HepG2 (cell line): ENCODE measurements around the gene WDR59. TPM values are rescaled to one million over a fixed set of nuclear protein-coding genes. Genes with fewer than 3 reads are reported as not detected.

Source experiments
- ARNTL ChIP-seq: sonication (generic); formaldehyde crosslinking; IDR thresholded peaks from 2 replicates; pipeline ENCODE4 v1.4.0; 2020; ENCODE audit warnings: mild to moderate bottlenecking, missing genetic modification reagents
- CEBPB ChIP-seq: IDR thresholded peaks from 2 replicates; pipeline ENCODE4 v1.6.1; 2011; ENCODE audit warnings: low read depth, low read length, improper control_type of control experiment, borderline replicate concordance
- KAT8 ChIP-seq: IDR thresholded peaks from 2 replicates; pipeline ENCODE4 v1.6.1; 2016; ENCODE audit warnings: missing genetic modification reagents, missing compliant biosample characterization
- PHF21A ChIP-seq: sonication (generic); formaldehyde crosslinking; IDR thresholded peaks from 2 replicates; pipeline ENCODE4 v1.5.0; 2020; ENCODE audit warnings: mild to moderate bottlenecking, missing genetic modification reagents
- POGZ ChIP-seq: sonication (generic); formaldehyde crosslinking; IDR thresholded peaks from 2 replicates; pipeline ENCODE4 v1.4.0; 2020; ENCODE audit warnings: mild to moderate bottlenecking, missing genetic modification reagents
- RCOR2 ChIP-seq: IDR thresholded peaks from 2 replicates; pipeline ENCODE4 v1.6.1; 2016; ENCODE audit warnings: missing biosample characterization, missing genetic modification reagents
- SALL1 ChIP-seq: sonication (generic); formaldehyde crosslinking; IDR thresholded peaks from 2 replicates; pipeline ENCODE4 v1.8.0; 2022; ENCODE audit warnings: mild to moderate bottlenecking, missing genetic modification reagents
- TRIM24 ChIP-seq: sonication (generic); formaldehyde crosslinking; IDR thresholded peaks from 2 replicates; pipeline ENCODE4 v1.8.0; 2022; ENCODE audit warnings: mild to moderate bottlenecking, missing genetic modification reagents
- ZFY ChIP-seq: sonication (generic); formaldehyde crosslinking; IDR thresholded peaks from 2 replicates; pipeline ENCODE4 v1.4.0; 2020; ENCODE audit warnings: missing genetic modification reagents
- ZMYM3 ChIP-seq: sonication (generic); formaldehyde crosslinking; IDR thresholded peaks from 2 replicates; pipeline ENCODE4 v1.5.1; 2020; ENCODE audit warnings: mild to moderate bottlenecking, missing genetic modification reagents
- ZMYM4 ChIP-seq: sonication (generic); formaldehyde crosslinking; IDR thresholded peaks from 2 replicates; pipeline ENCODE4 v1.8.1; 2023; ENCODE audit warnings: mild to moderate bottlenecking, missing genetic modification reagents
- ZNF343 ChIP-seq: sonication (generic); formaldehyde crosslinking; IDR thresholded peaks from 2 replicates; pipeline ENCODE4 v1.4.0; 2020; ENCODE audit warnings: mild to moderate bottlenecking, missing genetic modification reagents
- polyA plus RNA-seq, 8 experiments: library from polyadenylated mRNA; depleted of rRNA in 3 of 8; stranded (reverse) in 7 of 8; unstranded in 1 of 8; fragments of >200 nt; fragmentation: Illumina TruSeq in 4 of 8; extraction: Trizol in 4 of 8; gene quantifications; 2 replicates each; pipeline versions ENCODE4 v1.2.1 to v1.2.3, GENCODE V29; 2011 to 2016; ENCODE audit warnings: low read depth in 4 of 8, missing spikeins in 1 of 8, mixed read lengths in 1 of 8; ENCODE audit not compliant: insufficient read depth in 1 of 8
- total RNA-seq, 5 experiments: library from RNA; depleted of rRNA; stranded (reverse); fragments of >200 nt; fragmentation: Illumina TruSeq; extraction: Trizol; gene quantifications; 2 replicates each; pipeline ENCODE4 v1.2.3, GENCODE V29; 2016; ENCODE audit warnings: low read depth in 1 of 5
- TF ChIP-seq, protein P1 (sequence below): IDR thresholded peaks from 2 replicates; pipeline ENCODE4 v1.6.1; 2016; ENCODE audit warnings: mild to moderate bottlenecking
- TF ChIP-seq, protein P2 (sequence below): sonication (generic); formaldehyde crosslinking; IDR thresholded peaks from 2 replicates; pipeline ENCODE4 v1.5.1; 2020; ENCODE audit warnings: mild to moderate bottlenecking, missing genetic modification reagents, moderate library complexity
- TF ChIP-seq, protein P3 (sequence below): sonication (generic); formaldehyde crosslinking; IDR thresholded peaks from 2 replicates; pipeline ENCODE4 v1.4.0; 2020; ENCODE audit warnings: mild to moderate bottlenecking, missing genetic modification reagents, borderline replicate concordance

WDR59 gene
- total and polyA plus RNA-seq, 2 of the 13 experiments (the other 11 are each of a cell fraction or from before 2014, with no cell fraction given), result 65.2 to 306 TPM

DNA sequence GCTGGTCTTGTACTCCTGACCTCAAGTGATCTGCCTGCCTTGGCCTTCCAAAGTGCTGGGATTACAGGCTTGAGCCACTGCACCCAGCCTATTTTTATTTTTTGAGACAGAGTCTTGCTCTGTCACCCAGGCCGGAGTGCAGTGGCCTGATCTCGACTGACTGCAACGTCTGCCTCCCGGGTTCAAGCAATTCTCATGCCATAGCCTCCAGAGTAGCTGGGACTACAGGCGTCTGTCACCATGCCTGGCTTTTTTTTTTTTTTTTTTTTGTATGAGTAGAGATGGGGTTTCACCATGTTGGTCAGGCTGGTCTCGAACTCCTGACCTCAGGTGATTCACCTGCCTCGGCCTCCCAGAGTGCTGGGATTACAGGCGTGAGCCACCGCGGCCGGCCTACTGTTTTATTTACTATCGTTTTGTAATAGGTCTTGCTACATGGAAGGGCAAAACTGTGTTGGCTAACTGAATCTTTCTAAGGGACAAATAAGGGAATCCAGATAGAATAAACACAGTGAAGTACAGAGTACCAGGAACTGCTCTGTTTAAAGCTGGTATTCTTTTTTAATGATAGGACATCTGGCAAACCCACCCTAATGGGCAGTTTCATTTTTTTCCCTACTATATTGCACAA is 31.6 kb upstream of the WDR59 start (continued):
- TF ChIP-seq, protein P1, sequence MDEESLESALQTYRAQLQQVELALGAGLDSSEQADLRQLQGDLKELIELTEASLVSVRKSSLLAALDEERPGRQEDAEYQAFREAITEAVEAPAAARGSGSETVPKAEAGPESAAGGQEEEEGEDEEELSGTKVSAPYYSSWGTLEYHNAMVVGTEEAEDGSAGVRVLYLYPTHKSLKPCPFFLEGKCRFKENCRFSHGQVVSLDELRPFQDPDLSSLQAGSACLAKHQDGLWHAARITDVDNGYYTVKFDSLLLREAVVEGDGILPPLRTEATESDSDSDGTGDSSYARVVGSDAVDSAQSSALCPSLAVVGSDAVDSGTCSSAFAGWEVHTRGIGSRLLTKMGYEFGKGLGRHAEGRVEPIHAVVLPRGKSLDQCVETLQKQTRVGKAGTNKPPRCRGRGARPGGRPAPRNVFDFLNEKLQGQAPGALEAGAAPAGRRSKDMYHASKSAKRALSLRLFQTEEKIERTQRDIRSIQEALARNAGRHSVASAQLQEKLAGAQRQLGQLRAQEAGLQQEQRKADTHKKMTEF (CRISPR knock-in tag), result peak; percentile 71
- TF ChIP-seq ZMYM3 (peak; percentile 93; the same call in 1 of the 2 replicates), ZFY (CRISPR knock-in tag) (peak; percentile 31; the same call in 1 of the 2 replicates), KAT8 (CRISPR knock-in tag) (0 out of 2 replicates have a peak, but pooled peaks have one; percentile 21), CEBPB (peak; percentile 82), SALL1 (CRISPR knock-in tag) (0 out of 2 replicates have a peak, but pooled peaks have one; percentile 20), ZNF343 (CRISPR knock-in tag) (0 out of 2 replicates have a peak, but pooled peaks have one; percentile 37), POGZ (peak; percentile 81), RCOR2 (CRISPR knock-in tag) (peak; percentile 81), ARNTL (CRISPR knock-in tag) (peak; percentile 53; the same call in 1 of the 2 replicates), PHF21A (CRISPR knock-in tag) (0 out of 2 replicates have a peak, but pooled peaks have one; percentile 23), ZMYM4 (CRISPR knock-in tag) (peak; percentile 38; the same call in 1 of the 2 replicates), TRIM24 (CRISPR knock-in tag) (0 out of 2 replicates have a peak, but pooled peaks have one; percentile 39)
- TF ChIP-seq, protein P2, sequence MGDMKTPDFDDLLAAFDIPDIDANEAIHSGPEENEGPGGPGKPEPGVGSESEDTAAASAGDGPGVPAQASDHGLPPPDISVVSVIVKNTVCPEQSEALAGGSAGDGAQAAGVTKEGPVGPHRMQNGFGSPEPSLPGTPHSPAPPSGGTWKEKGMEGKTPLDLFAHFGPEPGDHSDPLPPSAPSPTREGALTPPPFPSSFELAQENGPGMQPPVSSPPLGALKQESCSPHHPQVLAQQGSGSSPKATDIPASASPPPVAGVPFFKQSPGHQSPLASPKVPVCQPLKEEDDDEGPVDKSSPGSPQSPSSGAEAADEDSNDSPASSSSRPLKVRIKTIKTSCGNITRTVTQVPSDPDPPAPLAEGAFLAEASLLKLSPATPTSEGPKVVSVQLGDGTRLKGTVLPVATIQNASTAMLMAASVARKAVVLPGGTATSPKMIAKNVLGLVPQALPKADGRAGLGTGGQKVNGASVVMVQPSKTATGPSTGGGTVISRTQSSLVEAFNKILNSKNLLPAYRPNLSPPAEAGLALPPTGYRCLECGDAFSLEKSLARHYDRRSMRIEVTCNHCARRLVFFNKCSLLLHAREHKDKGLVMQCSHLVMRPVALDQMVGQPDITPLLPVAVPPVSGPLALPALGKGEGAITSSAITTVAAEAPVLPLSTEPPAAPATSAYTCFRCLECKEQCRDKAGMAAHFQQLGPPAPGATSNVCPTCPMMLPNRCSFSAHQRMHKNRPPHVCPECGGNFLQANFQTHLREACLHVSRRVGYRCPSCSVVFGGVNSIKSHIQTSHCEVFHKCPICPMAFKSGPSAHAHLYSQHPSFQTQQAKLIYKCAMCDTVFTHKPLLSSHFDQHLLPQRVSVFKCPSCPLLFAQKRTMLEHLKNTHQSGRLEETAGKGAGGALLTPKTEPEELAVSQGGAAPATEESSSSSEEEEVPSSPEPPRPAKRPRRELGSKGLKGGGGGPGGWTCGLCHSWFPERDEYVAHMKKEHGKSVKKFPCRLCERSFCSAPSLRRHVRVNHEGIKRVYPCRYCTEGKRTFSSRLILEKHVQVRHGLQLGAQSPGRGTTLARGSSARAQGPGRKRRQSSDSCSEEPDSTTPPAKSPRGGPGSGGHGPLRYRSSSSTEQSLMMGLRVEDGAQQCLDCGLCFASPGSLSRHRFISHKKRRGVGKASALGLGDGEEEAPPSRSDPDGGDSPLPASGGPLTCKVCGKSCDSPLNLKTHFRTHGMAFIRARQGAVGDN, result peak; percentile 32
- TF ChIP-seq, protein P3, sequence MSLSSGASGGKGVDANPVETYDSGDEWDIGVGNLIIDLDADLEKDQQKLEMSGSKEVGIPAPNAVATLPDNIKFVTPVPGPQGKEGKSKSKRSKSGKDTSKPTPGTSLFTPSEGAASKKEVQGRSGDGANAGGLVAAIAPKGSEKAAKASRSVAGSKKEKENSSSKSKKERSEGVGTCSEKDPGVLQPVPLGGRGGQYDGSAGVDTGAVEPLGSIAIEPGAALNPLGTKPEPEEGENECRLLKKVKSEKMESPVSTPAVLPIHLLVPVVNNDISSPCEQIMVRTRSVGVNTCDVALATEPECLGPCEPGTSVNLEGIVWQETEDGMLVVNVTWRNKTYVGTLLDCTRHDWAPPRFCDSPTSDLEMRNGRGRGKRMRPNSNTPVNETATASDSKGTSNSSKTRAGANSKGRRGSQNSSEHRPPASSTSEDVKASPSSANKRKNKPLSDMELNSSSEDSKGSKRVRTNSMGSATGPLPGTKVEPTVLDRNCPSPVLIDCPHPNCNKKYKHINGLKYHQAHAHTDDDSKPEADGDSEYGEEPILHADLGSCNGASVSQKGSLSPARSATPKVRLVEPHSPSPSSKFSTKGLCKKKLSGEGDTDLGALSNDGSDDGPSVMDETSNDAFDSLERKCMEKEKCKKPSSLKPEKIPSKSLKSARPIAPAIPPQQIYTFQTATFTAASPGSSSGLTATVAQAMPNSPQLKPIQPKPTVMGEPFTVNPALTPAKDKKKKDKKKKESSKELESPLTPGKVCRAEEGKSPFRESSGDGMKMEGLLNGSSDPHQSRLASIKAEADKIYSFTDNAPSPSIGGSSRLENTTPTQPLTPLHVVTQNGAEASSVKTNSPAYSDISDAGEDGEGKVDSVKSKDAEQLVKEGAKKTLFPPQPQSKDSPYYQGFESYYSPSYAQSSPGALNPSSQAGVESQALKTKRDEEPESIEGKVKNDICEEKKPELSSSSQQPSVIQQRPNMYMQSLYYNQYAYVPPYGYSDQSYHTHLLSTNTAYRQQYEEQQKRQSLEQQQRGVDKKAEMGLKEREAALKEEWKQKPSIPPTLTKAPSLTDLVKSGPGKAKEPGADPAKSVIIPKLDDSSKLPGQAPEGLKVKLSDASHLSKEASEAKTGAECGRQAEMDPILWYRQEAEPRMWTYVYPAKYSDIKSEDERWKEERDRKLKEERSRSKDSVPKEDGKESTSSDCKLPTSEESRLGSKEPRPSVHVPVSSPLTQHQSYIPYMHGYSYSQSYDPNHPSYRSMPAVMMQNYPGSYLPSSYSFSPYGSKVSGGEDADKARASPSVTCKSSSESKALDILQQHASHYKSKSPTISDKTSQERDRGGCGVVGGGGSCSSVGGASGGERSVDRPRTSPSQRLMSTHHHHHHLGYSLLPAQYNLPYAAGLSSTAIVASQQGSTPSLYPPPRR, result 0 out of 2 replicates have a peak, but pooled peaks have one; percentile 28
